ENCODE measurements around the gene KDF1.

- TF ChIP-seq CTCF (IDR thresholded peaks at IDR 0.05) (no peak), POLR2AphosphoS5 (IDR thresholded peaks at IDR 0.05; ENCODE audit: insufficient read depth in 1 of 2, low read depth in 1 of 2) (no peak)
Measured at GRCh38 chr1:26900815-26901511, 59.3 kb downstream of the KDF1 start.

Measured in vagina (tissue), 2 donors.